ENCODE results near the gene EBF3.

EBF3 gene

DNA sequence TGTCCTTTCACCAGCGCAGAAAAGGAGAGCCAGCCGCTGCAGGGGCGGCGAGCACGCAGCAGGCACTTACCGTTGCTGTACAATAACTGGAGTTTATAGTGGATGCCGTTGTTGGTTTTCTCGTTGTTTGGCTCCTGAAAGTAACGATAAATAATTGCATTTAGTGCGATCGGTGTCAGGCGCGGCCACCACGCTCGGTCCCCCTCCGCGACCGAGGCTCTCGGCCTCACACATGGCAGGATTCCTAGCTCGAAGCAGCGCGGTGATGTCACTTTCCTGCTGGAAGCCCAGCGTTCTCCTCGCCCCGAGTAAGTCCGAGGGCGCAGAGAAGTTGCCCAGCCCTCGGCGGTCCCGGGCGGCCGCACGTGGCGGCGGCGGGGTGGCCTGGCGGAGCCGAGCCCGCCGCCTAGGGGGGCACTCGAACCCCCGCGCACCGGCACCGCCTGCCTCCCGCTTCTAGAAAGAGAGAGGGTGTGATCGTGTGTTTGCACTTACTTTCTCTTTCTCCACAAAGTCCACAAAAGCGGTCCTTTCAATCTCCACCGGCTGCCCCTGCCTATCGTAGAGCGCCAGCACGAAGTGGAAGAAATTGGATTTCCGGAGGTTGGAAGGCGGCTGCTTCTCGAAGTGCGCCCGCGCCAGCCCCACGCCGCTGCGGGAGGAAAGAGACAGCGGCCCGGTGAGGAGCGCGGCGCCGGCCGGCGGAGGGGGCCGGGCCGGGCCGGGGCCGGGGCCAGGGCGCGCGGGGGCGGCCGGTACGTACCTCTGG is 1.0 kb downstream of the EBF3 start:
- H3K4me3 ChIP-seq (ENCODE audit: low read depth, low read length): no peak overlapping the region
- no peak for TF ChIP-seq CTCF (IDR thresholded peaks at IDR 0.05; ENCODE audit: borderline replicate concordance, insufficient read depth, low read depth, low read length)

- TF ChIP-seq CTCF (IDR thresholded peaks at IDR 0.05; ENCODE audit: borderline replicate concordance, insufficient read depth, low read depth, low read length): no peak
- no peak overlapping the region for H3K4me3 ChIP-seq (ENCODE audit: low read depth, low read length)
Measured at GRCh38 chr10:129962031-129962871, 1.8 kb downstream of the EBF3 start.

- no peak for TF ChIP-seq CTCF (IDR thresholded peaks at IDR 0.05; ENCODE audit: borderline replicate concordance, insufficient read depth, low read depth, low read length)
- no peak overlapping the region for H3K4me3 ChIP-seq (ENCODE audit: low read depth, low read length)
Measured at GRCh38 chr10:129961157-129961701, 2.8 kb downstream of the EBF3 start.

GRCh38 chr10:129960481-129961156 is 3.5 kb downstream of the EBF3 start:
- no peak for TF ChIP-seq CTCF (IDR thresholded peaks at IDR 0.05; ENCODE audit: borderline replicate concordance, insufficient read depth, low read depth, low read length)
- no peak overlapping the region for H3K4me3 ChIP-seq (ENCODE audit: low read depth, low read length)

DNA sequence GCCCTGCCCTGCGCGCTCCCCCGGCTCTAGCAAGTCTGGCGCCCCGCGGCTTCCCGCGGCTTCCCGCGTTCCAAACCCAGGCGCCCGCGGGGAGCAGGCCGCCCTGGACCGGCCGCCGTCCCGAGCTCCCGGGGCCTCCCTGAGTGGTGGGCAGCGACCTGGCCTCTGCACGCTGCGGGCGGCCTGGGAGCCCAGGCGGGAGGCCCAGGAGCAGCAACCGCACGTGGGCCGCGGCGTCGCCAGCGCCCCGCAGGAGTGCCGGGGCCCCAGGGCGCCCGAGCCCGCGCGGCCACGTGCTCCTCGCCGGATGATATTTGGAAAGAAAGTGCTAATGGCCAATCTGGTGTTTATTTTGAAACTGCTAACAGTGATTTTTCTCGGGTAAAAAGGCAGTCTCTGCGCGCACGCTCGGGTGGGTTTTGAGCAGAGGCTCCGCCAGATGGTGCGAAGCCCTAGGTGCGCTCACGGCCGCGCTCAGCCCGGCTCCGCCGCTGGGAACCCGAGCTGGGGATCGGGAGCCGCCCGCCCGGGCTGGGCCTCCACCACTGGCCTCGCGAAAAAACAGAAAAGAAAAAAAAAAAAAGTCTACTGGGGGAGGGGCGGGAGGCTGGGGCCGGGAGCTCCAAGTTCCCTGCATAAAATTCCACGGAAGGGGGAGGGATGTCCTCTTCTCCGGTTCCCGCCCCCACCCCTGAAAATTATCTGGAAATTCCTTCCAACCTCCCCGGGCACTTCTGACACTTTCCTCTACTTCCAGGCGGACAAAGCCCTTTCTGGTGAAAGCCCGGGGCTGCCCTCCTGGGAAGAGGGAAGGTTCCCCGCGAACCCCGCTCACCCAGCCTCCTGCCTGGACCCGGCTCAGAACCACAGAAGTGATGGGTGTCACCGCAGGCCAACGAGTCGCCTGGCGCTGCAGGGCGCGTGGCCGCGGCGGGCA is 4.3 kb downstream of the EBF3 start:
- no peak overlapping the region for H3K4me3 ChIP-seq (ENCODE audit: low read depth, low read length)
- no peak for TF ChIP-seq CTCF (IDR thresholded peaks at IDR 0.05; ENCODE audit: borderline replicate concordance, insufficient read depth, low read depth, low read length)

Data from GM12875 (cell line).